HG03095 (cell line): ENCODE data around the gene SPDYE2.
"Not testable (repeated sequence)": the region's sequence is repeated elsewhere in the genome, so short reads cannot be mapped to it uniquely, and the experiment has no call there.

Experiments used
- ATAC-seq: cut with Tn5 transposase; IDR thresholded peaks from one replicate; pipeline ENCODE4 v1.9.1; 2021; ENCODE audit warnings: moderate library complexity; ENCODE audit not compliant: unreplicated experiment

Gene SPDYE2, protein sequence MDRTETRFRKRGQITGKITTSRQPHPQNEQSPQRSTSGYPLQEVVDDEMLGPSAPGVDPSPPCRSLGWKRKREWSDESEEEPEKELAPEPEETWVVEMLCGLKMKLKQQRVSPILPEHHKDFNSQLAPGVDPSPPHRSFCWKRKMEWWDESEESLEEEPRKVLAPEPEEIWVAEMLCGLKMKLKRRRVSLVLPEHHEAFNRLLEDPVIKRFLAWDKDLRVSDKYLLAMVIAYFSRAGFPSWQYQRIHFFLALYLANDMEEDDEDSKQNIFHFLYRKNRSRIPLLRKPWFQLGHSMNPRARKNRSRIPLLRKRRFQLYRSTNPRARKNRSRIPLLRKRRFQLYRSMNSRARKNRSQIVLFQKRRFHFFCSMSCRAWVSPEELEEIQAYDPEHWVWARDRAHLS

DNA sequence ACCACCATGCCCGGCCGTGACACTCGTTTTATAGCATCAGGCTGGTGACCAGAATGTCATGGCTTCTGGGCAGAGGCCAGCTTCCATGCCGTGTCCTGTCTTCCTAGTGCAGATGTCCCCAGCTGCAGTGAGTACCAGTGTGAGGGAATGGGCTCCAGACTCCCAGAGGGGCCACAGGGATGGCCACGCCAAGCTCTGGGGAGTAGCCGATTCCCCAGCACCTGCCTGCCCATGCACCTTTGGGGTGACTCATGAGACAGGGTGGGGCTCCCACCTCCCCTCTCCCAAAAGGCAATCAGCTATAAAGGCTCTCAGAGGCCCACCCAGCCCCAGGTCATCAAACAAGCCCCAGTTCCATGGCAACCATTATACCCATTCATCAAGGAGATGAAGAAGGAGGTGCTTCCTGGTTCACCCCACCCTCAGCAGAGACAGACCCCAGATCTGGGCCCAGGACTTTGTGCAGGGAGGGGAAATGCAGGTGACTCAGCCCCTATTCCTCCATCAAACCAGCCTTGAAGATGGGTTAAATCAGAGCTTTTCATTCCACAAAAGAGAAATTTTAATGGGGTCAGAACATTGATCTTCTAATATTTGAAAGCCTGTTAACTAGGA lies at the start of gene SPDYE2:
Gene SPDYE2 (plus strand): TSS at position 419 of the 615 bp plus-strand sequence. CDS start 2,030 bp downstream, outside the sequence.
- ATAC-seq: not testable (repeated sequence)

DNA sequence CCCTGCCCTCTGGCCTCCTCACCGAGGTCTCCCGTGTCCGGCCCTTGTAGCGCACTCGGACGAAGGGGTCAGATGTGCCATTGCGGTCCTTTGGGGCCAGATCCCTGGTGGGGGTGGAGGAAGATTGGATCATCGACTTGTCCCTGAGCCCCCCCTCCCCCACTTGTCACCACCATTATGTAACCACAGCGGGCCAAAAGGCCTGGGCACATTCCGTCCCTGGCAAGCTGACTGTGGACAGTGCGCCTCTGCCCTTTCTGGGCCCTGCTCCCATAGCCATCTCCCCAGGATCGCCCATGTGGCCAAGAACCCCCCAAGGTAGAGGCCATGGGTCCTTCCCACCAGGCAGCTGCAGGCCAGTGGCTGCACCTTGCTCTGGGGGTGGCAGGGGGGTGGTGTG lies 47.9 kb upstream of the SPDYE2 start:
- not testable (repeated sequence) for ATAC-seq

DNA sequence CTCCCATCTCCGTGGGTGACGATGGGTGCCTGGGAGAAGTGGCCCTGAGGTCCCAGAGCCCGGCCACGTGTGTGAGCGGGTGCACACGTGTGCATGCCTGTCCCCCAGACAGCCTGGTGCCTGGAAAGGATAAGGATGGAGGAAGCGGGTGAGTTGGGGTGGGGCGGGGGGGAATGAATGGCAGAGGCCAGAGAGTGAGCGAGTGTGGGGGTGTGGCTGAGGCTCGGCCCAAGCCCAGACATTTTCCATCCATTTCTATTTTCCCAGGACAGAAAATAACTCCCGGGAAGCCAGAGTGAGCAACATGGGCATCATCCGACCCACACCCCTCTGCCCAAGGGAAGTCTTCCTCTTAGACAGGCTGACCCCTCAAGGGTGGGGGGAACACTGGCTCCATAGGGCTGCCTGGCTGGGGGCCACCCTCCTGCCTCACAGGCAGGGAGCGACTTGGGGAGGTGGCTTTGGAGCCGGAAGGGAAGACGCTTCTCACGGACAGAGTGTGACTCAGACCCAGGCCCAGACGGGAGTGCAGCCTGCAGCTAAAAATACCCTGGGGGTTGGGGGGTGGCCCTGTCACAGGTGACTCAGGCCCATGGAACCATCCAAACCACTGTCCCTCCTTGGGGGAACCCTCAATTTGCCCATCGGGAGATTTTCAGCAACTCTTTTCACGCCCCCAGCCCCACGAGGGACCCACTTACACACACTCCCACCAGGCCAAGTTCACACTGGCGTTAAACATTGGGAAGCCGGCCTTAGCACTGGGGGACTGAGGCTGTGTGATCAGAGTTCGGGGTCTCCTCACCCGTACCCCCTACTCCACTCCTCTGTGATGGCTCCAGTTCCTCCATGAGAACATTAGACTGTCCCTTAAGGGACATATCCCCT lies 45.5 kb upstream of the SPDYE2 start:
- ATAC-seq: not testable (repeated sequence)

DNA sequence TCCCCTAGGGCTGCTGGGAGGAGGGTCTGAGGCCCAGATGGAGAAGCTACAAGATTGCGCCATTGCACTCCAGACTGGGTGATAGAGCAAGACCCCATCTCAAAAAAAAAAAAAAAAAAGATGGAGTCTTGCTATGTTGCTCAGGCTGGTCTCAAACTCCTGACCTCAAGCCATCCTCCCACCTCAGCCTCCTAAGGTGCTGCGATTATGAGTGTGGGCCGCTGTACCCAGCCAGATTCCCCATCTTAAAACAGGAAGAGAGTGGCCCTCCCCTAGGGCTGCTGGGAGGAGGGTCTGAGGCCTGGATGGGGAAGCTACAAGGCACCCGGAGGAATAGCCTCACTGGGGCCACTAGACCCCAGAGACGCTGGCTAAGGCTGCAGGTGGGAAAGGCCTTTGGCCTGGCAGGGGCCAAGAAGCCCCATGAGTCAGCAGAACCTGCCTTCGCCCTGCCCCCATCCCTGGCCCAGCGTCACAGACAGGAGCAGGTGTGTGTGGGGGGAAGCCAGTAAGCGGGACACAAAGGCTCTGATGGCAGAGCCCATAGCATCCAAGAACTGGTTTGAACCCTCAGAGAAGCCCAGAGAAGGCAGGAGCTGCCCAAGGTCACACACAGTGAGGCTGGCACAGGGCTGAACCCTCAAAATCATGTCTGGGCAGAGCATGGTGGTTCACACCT lies 43.5 kb upstream of the SPDYE2 start:
- not testable (repeated sequence) for ATAC-seq

DNA sequence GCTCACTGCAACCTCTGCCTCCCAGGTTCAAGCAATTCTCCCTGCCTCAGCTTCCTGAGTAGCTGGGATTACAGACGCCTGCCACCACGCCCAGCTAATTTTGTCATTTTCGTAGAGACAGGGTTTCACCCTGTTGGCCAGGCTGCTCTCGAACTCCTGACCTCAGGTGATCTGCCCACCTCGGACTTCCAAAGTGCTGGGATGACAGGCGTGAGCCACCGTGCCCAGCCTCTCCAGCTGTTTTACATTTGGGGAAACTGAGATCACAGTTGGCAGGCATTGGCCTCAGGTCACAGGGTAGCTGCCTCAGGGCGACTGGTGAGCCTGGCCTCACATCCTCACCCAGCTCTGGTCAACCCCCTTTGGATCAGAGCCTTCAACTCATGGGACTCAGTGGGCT lies 40.5 kb upstream of the SPDYE2 start:
- not testable (repeated sequence) for ATAC-seq

DNA sequence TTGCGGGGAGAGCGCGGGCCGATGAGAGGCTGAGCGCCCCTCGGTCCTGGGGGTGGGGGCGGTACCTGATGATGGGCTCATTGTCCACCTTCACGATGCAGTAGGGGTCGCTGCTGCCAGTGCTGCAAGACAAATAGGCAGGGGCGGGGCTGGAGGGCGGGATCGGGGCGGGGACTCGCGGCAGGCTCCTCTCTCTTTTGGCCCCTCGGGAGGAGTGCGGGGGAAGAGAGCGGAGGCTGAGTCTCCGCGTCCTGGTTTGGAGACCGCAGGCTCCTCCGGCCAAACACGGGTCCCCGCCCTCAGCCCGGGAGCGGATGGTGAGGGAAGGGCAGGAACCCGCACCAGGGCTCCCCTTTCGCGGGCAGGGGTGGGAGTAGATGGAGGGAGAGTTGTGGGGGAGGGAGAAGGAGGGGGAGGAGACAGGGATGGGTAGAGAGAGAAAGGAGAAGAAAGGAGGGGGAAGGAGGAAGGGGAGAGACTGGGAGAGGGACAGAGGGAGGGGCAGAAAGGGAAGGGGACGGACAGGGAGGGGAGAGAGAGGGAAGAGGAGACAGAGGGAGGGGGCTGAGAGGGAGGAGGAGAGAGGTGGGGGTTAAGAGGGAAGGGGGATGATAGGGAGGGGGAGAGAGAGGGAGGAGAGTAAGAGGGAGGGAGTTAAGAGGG lies 39.0 kb upstream of the SPDYE2 start:
- peak; percentile 38 for ATAC-seq

DNA sequence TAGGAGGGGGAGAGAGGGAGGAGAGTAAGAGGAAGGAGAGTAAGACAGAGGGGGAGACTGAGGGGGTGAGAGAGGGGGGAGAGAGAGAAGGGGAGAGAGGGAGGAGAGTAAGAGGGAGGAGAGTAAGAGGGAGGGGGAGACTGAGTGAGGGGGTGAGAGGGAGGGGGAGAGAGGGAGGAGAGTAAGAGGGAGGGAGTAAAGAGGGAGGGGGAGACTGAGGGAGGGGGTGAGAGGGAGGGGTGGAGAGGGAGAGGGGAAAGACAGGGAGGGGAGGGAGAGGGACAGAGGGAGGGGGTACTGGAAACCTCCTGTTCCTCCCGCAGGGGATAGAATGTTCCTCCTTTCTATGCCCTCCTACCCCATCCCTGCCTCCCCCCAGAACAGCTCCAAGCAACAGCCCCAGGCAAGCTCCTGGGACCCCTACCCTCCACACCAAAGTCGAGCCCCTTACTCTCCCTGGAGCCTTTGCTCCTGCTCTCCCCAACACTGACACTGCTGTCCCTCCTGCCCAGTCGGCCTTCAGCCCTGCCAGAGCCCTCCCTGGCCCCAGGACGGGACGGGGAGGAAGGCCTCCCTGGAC lies 38.3 kb upstream of the SPDYE2 start:
- not testable (repeated sequence) for ATAC-seq

DNA sequence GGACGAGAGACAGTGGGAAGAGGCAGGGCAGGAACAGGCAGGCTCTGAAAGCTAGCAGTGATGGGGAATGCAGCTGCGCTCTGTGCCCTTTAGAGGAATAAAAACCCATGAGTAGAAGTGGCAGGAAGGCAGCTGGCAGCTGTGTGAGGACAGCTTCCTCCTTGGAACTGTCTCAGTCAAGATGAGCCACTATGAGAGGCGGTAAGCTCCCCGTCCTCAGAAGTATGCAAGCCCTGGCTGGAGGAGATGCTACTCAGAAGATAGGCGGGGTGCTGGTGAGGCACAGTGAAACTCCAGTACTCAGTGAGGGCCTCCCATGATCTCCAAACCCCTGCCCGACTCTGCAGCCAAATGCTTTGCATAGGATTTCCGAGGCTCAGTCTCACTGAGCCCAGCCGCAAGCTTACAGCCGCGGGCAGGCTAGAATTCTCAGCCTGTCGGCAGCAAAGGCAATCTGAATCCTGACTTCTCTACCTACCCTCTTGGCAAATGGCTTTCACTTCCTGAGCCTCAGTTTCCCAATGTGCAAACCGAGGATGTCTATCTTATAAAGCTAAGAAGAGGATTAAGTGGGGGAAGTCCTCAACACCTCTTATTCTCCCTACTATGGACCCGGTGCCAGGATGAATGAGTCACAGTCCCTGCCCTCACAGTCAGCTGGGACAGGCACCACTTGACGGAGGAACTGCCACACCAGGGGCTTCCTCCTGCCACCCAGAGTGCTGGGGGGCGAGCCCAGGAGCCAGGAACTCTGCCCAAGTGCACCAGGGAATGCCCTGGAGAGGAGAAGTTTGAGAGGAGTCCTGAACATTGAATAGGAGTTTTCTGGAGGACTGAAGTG lies 35.9 kb upstream of the SPDYE2 start:
- peak; percentile 58 for ATAC-seq

DNA sequence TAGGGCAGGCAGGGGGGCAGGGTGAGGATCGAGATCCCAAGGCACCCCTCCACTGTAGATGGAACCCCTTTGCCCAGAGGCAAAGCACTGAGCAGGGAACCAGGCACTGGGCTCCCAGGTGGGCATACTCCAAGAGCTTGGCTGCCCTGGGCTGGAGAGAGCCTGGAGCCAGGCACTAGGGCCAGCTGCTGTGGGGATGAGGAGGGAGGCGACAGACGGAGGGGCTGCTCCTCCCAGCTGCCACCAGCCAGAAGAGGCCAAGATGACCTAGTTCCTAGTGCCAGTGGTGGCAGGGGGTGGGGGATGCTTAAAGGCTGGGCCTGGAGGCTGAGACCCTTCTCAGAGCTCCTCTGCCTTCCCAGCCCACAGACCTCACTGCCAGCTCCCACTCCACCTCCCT lies 35.1 kb upstream of the SPDYE2 start:
- ATAC-seq: not testable (repeated sequence)

DNA sequence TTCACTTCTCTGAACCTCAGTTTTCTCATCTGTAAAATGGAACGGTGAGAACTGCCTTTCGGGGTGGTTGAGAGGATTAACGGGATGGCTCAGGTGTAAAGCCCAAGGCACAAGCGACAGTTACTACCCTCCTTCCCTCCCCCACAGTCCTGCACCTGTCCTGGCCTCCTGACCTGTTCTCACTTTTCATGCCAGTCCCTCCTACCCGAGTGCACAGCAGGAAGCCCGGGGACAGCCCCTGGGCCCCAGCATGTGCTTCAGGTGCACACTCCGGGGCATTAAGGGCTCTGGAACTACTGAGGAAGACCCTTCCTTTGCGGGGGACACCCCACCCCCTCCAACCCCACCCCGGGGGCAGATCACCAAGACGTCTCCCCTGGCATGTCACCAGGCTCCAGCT lies 34.1 kb upstream of the SPDYE2 start:
- ATAC-seq: peak; percentile 20

DNA sequence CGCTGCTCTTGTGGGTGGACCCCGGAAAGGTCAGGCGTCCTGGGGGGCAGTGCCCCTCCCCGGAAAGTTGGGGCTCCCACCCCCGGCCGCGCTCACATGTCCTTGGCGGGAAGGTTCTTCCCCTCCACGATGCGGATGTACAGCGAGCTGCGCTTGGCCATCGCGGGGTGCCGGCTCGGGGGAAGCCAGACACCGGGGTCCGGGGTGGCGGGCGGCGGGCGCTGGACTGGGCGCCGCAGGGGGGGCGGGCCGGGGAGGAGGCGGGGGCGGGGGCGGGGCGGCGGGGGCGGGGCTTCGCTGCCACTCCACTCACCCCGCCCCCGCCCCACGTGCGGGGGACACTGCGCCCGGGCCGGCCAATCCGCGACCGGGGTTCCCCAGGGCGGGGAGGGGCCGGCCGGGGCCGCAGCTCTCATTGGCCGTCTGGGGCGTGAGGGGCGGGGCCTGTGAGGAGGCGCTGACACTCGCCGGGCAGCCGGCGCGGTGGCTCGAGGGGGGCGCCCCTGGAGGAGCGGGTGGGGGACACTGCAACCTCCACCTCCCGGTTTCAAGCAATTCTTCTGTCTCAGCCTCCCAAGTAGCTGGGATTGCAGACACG lies 33.4 kb upstream of the SPDYE2 start, which contains the start of gene RASA4B:
Gene RASA4B (minus strand): TSS at position 228 of the 598 bp plus-strand sequence. CDS start 67 bp downstream, at position 161.
- ATAC-seq: peak; percentile 60

DNA sequence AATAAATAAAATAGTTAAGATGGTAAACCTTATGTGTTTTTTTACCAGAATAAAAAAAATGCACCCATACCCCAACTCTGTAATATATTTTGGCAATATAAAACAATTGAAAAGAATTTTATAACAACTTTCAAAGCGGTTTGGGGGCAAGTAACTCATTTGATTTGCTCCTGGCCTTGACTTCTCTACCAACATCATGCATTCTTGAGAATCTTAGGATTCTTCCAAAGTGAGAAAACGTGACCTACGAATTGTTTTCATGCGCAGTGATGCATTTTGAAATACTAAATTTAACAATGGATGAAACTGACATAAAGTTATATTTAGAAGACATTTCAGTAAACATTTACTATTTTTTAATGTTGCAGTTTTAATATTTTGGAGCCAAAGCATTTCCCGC lies 30.2 kb upstream of the SPDYE2 start:
- not testable (repeated sequence) for ATAC-seq

DNA sequence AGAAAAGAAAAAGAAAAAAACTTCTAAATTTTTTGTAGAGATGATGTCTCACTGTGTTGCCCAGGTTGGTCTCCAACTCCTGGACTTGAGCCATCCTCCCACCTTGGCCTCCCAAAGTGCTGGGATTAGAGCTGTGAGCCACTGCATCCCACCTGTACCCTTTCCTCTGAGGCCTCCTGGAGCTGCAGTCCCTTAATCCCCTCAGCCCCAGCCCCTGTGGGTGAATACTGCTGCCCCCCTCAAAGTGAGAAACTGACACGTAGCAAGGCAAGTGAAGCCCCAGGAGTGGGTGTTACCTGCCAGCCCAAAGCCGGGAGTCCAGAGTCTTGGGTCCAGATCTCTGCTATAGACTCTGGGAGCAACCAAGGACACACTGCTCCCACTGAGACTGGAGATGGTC lies 26.2 kb upstream of the SPDYE2 start:
- ATAC-seq: not testable (repeated sequence)

DNA sequence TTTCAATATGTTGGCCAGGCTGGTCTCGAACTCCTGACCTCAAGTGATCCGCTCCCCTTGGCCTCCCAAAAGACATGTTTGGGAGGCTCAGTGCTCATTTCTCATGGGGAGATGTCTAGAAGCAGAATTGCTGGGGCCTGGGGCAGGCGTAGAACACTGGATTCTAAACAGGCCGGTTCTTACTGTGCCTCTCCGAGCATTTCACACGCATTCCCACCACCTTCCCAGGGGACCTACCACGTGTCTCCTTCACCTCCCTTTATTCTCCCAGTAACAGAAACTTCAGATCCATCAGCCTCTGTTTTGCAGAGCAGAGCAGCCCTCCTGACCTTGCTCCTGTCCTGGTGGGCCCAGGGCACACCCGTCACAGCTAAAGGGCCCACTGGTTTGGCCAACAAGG lies 23.8 kb upstream of the SPDYE2 start:
- ATAC-seq: not testable (repeated sequence)

DNA sequence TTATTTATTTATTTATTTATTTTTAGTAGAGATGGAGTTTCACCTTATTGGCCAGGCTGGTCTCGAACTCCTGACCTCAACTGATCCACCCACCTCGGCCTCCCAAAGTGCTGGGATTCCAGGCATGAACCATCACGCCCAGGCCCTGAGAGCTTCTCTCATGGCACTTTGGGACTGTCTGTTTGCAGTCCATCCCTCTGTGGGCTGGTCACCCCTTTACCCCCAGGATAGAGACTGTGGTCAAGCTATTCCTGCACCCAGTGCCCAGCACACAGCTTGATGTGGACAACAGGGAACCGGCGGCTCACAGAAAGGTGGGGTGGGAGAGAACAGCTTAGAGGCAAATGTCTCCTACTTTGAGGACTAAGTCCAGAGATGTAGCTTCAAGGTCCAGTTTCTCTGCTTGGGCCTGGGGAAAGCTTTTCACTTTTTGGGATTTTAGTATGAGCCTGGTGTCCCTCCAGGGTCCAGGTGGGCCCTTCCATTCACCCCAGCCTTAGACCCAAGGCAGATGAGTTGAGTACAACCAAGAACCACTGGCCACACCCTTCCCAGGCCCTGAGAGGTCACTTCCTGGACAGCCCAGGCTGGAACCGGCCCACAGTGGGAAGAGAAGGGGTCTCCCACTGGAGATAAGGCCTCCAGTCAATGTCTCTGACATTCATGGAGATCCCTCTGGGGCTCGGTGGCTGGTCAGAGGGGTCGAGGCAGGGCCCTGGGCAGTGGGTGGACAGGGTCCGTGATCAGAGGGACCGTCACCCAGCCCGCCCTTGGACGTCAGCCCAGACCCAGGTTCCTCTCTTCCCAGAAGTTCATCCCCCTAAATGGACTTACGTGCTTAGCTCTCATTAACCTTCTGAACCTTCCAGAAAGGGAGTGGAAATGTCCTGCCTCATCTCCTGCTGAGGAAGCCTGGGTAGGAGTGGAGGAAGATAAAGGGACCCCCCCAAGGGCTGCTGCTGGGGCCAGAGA lies 22.9 kb upstream of the SPDYE2 start:
- not testable (repeated sequence) for ATAC-seq

DNA sequence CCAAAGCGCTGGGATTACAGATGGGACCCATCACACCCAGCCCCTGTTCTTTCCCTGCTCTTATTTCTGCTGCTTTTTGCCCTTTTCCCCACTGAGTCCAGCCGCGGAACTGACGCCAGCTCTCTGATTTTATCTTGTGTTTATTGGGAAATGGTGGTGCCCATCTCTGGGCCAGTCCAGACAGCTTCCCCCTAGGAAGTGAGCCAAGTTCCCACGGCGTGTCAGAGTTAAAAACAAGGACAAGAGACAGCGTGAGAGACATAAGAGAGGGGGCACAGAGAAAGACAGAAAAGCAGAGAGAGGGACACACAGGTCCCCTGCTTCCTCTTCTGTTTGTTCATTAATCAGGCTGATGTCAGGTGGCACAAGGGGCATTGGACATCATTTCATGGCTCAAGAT lies 19.4 kb upstream of the SPDYE2 start:
- ATAC-seq: not testable (repeated sequence)

DNA sequence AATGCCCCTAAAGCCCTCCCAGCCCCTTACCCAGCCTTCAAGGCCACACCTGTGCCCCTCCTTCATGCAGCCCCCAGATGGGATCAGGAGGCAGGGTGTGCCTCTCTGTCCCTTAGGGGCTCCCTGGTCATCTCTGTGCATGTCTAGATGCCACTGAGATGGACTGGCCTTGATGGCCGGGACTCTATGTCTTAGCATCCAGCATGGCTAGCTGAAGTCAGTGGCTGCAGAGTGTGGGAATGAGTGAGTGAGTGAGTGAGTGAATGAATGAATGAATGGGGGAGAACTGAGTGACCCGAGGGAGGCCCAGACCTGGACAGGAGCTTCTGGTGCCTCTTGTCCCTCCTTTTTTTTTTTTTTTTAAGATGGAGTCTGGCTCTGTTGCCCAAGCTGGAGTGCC lies 18.9 kb upstream of the SPDYE2 start:
- ATAC-seq: not testable (repeated sequence)
